Endothelial cell of umbilical vein (primary cell): ENCODE results near the gene UGT2B15.

Source experiments
- CTCF ChIP-seq, 2 donors: IDR thresholded peaks; 1 replicate in 1 of 2; 2 replicates in 1 of 2; pipeline ENCODE4 v1.5.1; 2011; ENCODE audit warnings: low read length in 2 of 2, mild to moderate bottlenecking in 2 of 2, moderate library complexity in 2 of 2, control low read depth in 1 of 2, inconsistent platforms in 1 of 2, low read depth in 1 of 2; ENCODE audit not compliant: insufficient read depth in 1 of 2; ENCODE audit errors: extremely low read depth in 1 of 2
- EZH2 ChIP-seq: IDR thresholded peaks from 2 replicates; pipeline ENCODE4 v1.6.1; 2012; ENCODE audit warnings: borderline replicate concordance, low read depth, mild to moderate bottlenecking, moderate library complexity, low read length, inconsistent platforms; ENCODE audit not compliant: severe bottlenecking
- MYC ChIP-seq: IDR thresholded peaks from one replicate; pipeline ENCODE4 v1.6.1; 2011; ENCODE audit warnings: mild to moderate bottlenecking, low read depth, low read length
- POLR2A ChIP-seq: IDR thresholded peaks from 2 replicates; pipeline ENCODE4 v1.6.1; 2012; ENCODE audit warnings: low read depth, mild to moderate bottlenecking, control low read depth, low read length
- POLR2AphosphoS5 ChIP-seq: IDR thresholded peaks from 2 replicates; pipeline ENCODE4 v1.6.1; 2012; ENCODE audit warnings: low read depth, mild to moderate bottlenecking, control low read depth, low read length, moderate library complexity; ENCODE audit not compliant: insufficient read depth

- no peak for TF ChIP-seq CTCF (IDR thresholded peaks at IDR 0.05; ENCODE audit: extremely low read depth in 1 of 2, insufficient read depth in 1 of 2, low read depth in 1 of 2, low read length in 2 of 2)
- no peak for TF ChIP-seq POLR2A
- TF ChIP-seq POLR2AphosphoS5, result no peak
- no peak for TF ChIP-seq MYC
- TF ChIP-seq EZH2, result no peak
Observed at GRCh38 chr4:68683034-68683433, 12.6 kb upstream of the UGT2B15 start.
